Activated B cell treated with CpG ODN at 0.5 μM for 24 hours (primary cell): ENCODE results near the gene TTC12. TPM values are rescaled to one million over a fixed set of nuclear protein-coding genes. Genes with fewer than 3 reads are reported as not detected.
A peak's percentile ranks its signal among the peaks of the same experiment; 100 is the strongest.

Source experiments
- ATAC-seq: fragments of 200-7000 bp; cut with Tn5 transposase; one replicate; pipeline ENCODE4 v1.10.0; 2021; ENCODE audit warnings: low read depth, mild to moderate bottlenecking, moderate library complexity
- CTCF ChIA-PET: fragments of 350-600 bp; sonication (Branson Sonifier 250); formaldehyde crosslinking; loops from one replicate; lab custom pipeline; 2021; ENCODE audit warnings: antibody characterized with exemption; lab: Charles Lee
- POLR2A ChIA-PET: fragments of 350-600 bp; sonication (Branson Sonifier 250); formaldehyde crosslinking; loops from one replicate; lab custom pipeline; 2021; ENCODE audit warnings: antibody characterized with exemption; lab: Charles Lee
- DNase-seq: peaks from one replicate; pipeline ENCODE4 v3.0.0; 2022
- H3K27ac Mint-ChIP-seq: one replicate; pipeline ENCODE4 v1.8.0; 2020; ENCODE audit warnings: mixed read lengths
- H3K27me3 Mint-ChIP-seq: one replicate; pipeline ENCODE4 v1.8.0; 2021; ENCODE audit warnings: mixed read lengths
- H3K36me3 Mint-ChIP-seq: one replicate; pipeline ENCODE4 v1.8.0; 2021; ENCODE audit warnings: low read depth, mixed read lengths
- H3K4me1 Mint-ChIP-seq: one replicate; pipeline ENCODE4 v1.8.0; 2021; ENCODE audit warnings: mixed read lengths
- H3K4me3 Mint-ChIP-seq: one replicate; pipeline ENCODE4 v1.8.0; 2020; ENCODE audit warnings: mild to moderate bottlenecking, mixed read lengths
- H3K9me3 Mint-ChIP-seq: one replicate; pipeline ENCODE4 v1.8.0; 2020; ENCODE audit warnings: mixed read lengths
- intact Hi-C: fragments of 100-400 bp; cut with micrococcal nuclease; formaldehyde crosslinking; loops from one replicate; pipeline ENCODE4 v1.15.1; 2024
- total RNA-seq: library from RNA; stranded (reverse); gene quantifications from 2 replicates; pipeline ENCODE4 v1.2.3, GENCODE V29; 2022
- TF ChIP-seq, protein P1 (sequence below): fragments of 200-600 bp; IDR thresholded peaks from one replicate; pipeline ENCODE4 v1.8.0; 2022; ENCODE audit warnings: antibody characterized with exemption, mild to moderate bottlenecking

Gene TTC12
- total RNA-seq, 1 donor from 2014 or later: 25.2 TPM

DNA sequence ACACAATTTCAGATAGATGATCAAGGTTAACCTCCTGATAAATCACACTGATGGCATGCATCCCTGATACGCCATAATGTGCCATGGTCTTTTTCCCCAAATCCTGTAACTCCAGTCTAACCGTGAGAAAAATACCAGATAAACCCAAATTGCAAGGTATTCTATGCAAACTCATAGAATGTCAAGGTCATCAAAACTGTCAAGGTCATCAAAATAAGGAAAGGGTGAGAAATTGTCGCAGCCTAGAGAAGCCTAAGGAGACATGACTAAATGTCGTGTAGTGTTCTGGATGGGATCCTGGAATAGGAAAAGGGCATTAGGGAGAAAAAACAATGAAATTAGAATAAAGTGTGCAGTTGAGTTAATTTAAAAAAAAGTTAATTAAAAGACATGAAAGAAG, 4.7 kb downstream of the TTC12 start:
- intact Hi-C loops: loop anchor here (10.0 kb wide), 2 partner anchors 1034 to 1394 kb away; no protein-coding TSS in a partner anchor
- ATAC-seq: no peak
- no peaks in the 10 kb centered on the region for H3K27me3 Mint-ChIP-seq
- ChIA-PET POLR2A (no interaction called here), CTCF (no interaction called here)
- peaks cover 12% of the 10 kb centered on the region for H3K4me1 Mint-ChIP-seq
- peaks cover 55% of the 10 kb centered on the region for H3K36me3 Mint-ChIP-seq
- H3K4me3 Mint-ChIP-seq: no peak overlapping the region
- TF ChIP-seq, protein P1, sequence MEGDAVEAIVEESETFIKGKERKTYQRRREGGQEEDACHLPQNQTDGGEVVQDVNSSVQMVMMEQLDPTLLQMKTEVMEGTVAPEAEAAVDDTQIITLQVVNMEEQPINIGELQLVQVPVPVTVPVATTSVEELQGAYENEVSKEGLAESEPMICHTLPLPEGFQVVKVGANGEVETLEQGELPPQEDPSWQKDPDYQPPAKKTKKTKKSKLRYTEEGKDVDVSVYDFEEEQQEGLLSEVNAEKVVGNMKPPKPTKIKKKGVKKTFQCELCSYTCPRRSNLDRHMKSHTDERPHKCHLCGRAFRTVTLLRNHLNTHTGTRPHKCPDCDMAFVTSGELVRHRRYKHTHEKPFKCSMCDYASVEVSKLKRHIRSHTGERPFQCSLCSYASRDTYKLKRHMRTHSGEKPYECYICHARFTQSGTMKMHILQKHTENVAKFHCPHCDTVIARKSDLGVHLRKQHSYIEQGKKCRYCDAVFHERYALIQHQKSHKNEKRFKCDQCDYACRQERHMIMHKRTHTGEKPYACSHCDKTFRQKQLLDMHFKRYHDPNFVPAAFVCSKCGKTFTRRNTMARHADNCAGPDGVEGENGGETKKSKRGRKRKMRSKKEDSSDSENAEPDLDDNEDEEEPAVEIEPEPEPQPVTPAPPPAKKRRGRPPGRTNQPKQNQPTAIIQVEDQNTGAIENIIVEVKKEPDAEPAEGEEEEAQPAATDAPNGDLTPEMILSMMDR: no peak
- no peaks in the 10 kb centered on the region for H3K9me3 Mint-ChIP-seq
- DNase-seq: no peak
- H3K27ac Mint-ChIP-seq: no peak overlapping the region

DNA sequence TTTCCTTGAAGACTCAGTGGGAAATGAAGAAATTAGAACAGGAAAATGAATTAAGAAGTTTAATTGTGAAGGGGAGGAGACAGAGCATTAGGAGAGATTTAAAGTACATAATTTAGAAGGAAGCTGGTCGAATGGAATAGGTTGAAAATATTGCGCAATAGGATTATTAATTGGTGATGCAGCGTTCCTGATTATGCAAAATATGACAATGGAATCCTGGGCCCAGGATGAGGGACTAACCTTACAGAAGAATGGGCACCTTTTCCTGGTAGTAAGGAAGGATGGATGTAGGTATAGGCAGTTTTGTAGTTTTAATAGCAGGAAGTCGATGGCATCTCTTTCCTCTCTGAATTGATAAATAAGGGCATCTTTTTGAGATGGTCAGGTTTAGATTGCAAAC, 7.8 kb downstream of the TTC12 start:
- Mint-ChIP-seq H3K36me3 (peaks cover 78% of the 10 kb centered on the region), H3K27ac (no peak overlapping the region), H3K27me3 (no peaks in the 10 kb centered on the region), H3K4me3 (no peak overlapping the region), H3K9me3 (no peaks in the 10 kb centered on the region), H3K4me1 (no peaks in the 10 kb centered on the region)
- DNase-seq (no peak), ATAC-seq (no peak)
- TF ChIP-seq, protein P1: no peak
- CTCF ChIA-PET: no interaction called here
- POLR2A ChIA-PET: no interaction called here
- intact Hi-C loops: no loop called here

DNA sequence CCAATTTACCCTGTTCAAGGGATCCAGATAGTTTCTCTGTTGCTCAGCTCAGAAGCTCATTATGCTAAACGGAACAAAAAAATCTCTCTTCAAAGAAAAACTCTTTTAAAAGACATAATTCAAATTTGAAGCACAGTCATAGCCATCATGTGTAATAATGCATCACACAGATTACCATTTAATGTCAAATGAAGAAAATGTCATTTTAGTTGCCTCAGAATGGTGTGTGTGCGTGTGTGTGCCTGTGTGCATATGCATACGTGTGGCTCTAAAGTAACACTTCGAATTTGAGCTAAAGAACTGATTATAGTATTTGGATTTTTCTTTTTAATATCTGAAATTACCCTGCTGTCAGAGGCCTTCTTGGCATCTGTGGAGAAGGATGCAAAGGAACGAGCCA, 9.9 kb downstream of the TTC12 start:
- no peak for ATAC-seq
- Mint-ChIP-seq H3K9me3 (no peaks in the 10 kb centered on the region), H3K4me1 (no peaks in the 10 kb centered on the region), H3K4me3 (no peak overlapping the region), H3K27me3 (no peaks in the 10 kb centered on the region), H3K27ac (no peak overlapping the region), H3K36me3 (peaks cover 80% of the 10 kb centered on the region)
- DNase-seq: no peak
- ChIA-PET POLR2A (interaction anchor here (0.6 kb wide), 1 partner anchor 448 kb away, joined by 3 read pairs; no protein-coding TSS in a partner anchor), CTCF (interaction anchor here (1.4 kb wide), 1 partner anchor 18 kb away, joined by 4 read pairs; no protein-coding TSS in a partner anchor)
- intact Hi-C loops: no loop called here
- TF ChIP-seq, protein P1: no peak

GRCh38 chr11:113329725-113330124, 15.3 kb downstream of the TTC12 start:
- Mint-ChIP-seq H3K36me3 (peaks cover 94% of the 10 kb centered on the region), H3K27ac (no peak overlapping the region), H3K27me3 (no peaks in the 10 kb centered on the region), H3K4me3 (no peak overlapping the region), H3K9me3 (no peaks in the 10 kb centered on the region), H3K4me1 (no peaks in the 10 kb centered on the region)
- no peak for DNase-seq
- intact Hi-C loops: no loop called here
- CTCF ChIA-PET: no interaction called here
- POLR2A ChIA-PET: no interaction called here
- ATAC-seq: no peak
- TF ChIP-seq, protein P1: no peak

GRCh38 chr11:113331441-113331840, 17.1 kb downstream of the TTC12 start:
- intact Hi-C loops: no loop called here
- no peak overlapping the region for H3K4me3 Mint-ChIP-seq
- TF ChIP-seq, protein P1: no peak
- H3K9me3 Mint-ChIP-seq: no peaks in the 10 kb centered on the region
- peak overlapping the region; percentile 4 for H3K27ac Mint-ChIP-seq
- H3K36me3 Mint-ChIP-seq: peaks cover 94% of the 10 kb centered on the region
- ChIA-PET CTCF (no interaction called here), POLR2A (no interaction called here)
- no peak for DNase-seq
- no peaks in the 10 kb centered on the region for H3K27me3 Mint-ChIP-seq
- H3K4me1 Mint-ChIP-seq: no peaks in the 10 kb centered on the region
- ATAC-seq: no peak
